Mammary epithelial cell (primary cell): Measurements from ENCODE around the gene TP53TG5.

Experiments used
- CTCF ChIP-seq, 2 donors: IDR thresholded peaks in 1 of 2; conservative IDR thresholded peaks in 1 of 2; 2 replicates each; pipeline ENCODE4 v1.5.1; 2011 to 2012; ENCODE audit warnings: inconsistent platforms in 2 of 2, low read length in 2 of 2, mild to moderate bottlenecking in 2 of 2, control low read depth in 1 of 2, low read depth in 1 of 2; ENCODE audit not compliant: insufficient read depth in 1 of 2; ENCODE audit errors: extremely low read depth in 1 of 2
- EZH2 ChIP-seq: IDR thresholded peaks from 2 replicates; pipeline ENCODE4 v1.6.1; 2012; ENCODE audit warnings: low read length, inconsistent platforms, borderline replicate concordance

- TF ChIP-seq CTCF (conservative IDR thresholded peaks at IDR 0.05 in 1 of 2, IDR thresholded peaks at IDR 0.05 in 1 of 2; ENCODE audit: extremely low read depth in 1 of 2, insufficient read depth in 1 of 2, low read depth in 1 of 2, low read length in 2 of 2) (no peak), EZH2 (no peak)
These were observed 27.9 kb downstream of the TP53TG5 start for GRCh38 chr20:45350217-45350616.
